ENCODE data around the gene TOX3.

The TOX3 gene

DNA sequence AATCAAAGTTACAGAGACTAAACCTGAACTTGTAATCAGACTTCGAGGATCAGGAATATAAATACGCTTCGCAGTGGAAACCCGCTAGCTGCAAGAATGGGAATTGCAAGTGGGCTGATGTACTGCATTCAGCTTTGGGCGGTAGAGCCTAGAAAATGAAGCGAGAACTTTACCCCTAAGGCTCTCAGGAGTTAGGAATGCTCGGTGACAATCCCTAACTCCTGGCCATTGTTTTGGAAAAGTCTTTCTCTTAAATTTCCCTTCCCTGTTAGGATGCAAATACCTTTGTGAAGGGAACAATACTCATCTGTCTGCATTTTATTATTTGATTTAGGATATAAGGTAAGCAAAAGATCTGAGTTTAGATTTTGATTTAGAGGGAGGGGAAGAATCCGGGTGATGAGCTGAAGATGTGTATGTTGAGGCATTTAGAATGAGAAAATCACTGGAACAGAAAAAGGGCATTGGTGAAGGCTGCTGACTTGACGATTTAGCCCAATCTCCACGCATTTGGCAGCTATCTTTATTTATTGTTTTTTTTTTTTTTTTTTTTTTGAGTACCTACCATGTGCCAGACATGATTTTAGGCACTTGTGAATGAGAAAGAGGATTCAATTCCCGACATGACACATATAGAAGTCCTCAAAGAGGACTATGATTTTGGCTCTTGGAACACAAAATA lies 2.2 kb upstream of the TOX3 start:
- no peak overlapping the region for H3K9ac ChIP-seq (ENCODE audit: low read length)
- H3K27me3 ChIP-seq (ENCODE audit: insufficient read depth, low read length) = peaks cover 34% of the 10 kb centered on the region
- H3K79me2 ChIP-seq (ENCODE audit: control insufficient read depth, insufficient read depth, low read length, poor library complexity) = no peaks in the 10 kb centered on the region
- H4K91ac ChIP-seq (ENCODE audit: low read depth, low read length) = no peak overlapping the region
- H3K79me1 ChIP-seq (ENCODE audit: low read length) = no peaks in the 10 kb centered on the region
- H4K12ac ChIP-seq (ENCODE audit: low read depth, low read length) = no peak overlapping the region
- no peak overlapping the region for H4K8ac ChIP-seq (ENCODE audit: low read depth, low read length)
- H3K4ac ChIP-seq (ENCODE audit: low read depth, low read length) = no peak overlapping the region
- H3K4me1 ChIP-seq (ENCODE audit: control insufficient read depth in 1 of 2, insufficient read depth in 2 of 2, low read length in 2 of 2) = peaks cover 7 to 8% of the 10 kb centered on the region in 2 experiments
- no peak overlapping the region for H2AK5ac ChIP-seq (ENCODE audit: low read length)
- H3K27ac ChIP-seq (ENCODE audit: low read depth, low read length) = no peak overlapping the region
- H3K18ac ChIP-seq (ENCODE audit: low read length) = no peak overlapping the region
- no peak overlapping the region for H2AFZ ChIP-seq (ENCODE audit: insufficient read depth, low read length, poor library complexity)
- no peak overlapping the region for H3K23ac ChIP-seq (ENCODE audit: low read length)
- peak; percentile 2 to 8 for DNase-seq
- H3K14ac ChIP-seq (ENCODE audit: low read length) = no peak overlapping the region
- H3K36me3 ChIP-seq (ENCODE audit: control insufficient read depth in 1 of 2, insufficient read depth in 2 of 2, low read length in 2 of 2) = no peaks in the 10 kb centered on the region
- H2BK5ac ChIP-seq (ENCODE audit: low read depth, low read length, poor library complexity) = no peak overlapping the region
- H3K9me3 ChIP-seq (ENCODE audit: insufficient read depth, low read depth, low read length) = no peaks in the 10 kb centered on the region
- 100% methylated on average over 1 of the region's 11 CpGs for WGBS (ENCODE audit: extremely low coverage, insufficient coverage, insufficient read length)
- H3K4me3 ChIP-seq (ENCODE audit: low read depth, low read length) = no peak overlapping the region
- H3K4me2 ChIP-seq (ENCODE audit: low read length) = no peak overlapping the region
- H2BK12ac ChIP-seq (ENCODE audit: low read length) = no peak overlapping the region
- H2BK120ac ChIP-seq (ENCODE audit: insufficient read depth, low read length, poor library complexity) = no peak overlapping the region

DNA sequence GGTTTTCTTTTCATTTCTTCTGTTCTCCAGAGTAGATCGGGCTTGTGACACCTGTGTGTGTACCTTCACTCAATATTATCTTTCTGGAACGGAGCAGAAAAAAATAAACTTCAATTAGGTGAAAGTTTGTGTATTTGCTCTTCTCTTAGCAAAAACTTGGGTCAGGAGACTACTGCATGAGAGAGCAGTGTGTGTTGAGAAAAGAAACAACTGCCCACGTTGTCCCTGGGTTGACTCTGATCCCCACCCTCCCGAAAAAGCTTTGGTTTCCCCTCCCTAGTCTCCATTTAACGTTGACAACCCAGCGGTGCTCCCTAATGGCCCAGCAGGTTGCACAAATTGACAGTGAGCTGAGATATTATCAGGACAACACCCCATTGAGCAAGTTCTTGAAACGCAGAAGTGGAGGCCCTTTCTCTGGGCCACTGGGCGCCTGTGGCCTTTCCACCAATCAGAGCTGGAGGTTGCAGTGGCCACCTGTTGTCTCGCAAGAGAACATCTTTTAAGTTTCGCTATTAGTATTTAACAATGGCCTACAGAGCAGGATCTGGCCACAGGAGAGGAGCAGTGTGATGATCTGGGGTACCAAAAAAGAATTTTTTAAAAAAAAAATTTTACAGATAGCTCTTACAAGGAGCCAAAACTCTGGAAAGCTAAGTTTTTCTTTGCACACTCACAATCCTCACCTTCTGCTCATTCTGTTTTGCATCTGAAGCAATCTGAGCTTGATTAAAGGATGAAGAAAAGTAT lies 1.5 kb upstream of the TOX3 start:
- H4K8ac ChIP-seq (ENCODE audit: low read depth, low read length) = no peak overlapping the region
- no peak overlapping the region for H2AFZ ChIP-seq (ENCODE audit: insufficient read depth, low read length, poor library complexity)
- H3K4me1 ChIP-seq (ENCODE audit: control insufficient read depth in 1 of 2, insufficient read depth in 2 of 2, low read length in 2 of 2) = peaks cover 7 to 8% of the 10 kb centered on the region in 2 experiments
- no peak for DNase-seq
- H3K18ac ChIP-seq (ENCODE audit: low read length) = no peak overlapping the region
- H3K4ac ChIP-seq (ENCODE audit: low read depth, low read length) = no peak overlapping the region
- no peaks in the 10 kb centered on the region for H3K79me1 ChIP-seq (ENCODE audit: low read length)
- no peaks in the 10 kb centered on the region for H3K9me3 ChIP-seq (ENCODE audit: insufficient read depth, low read depth, low read length)
- no peak overlapping the region for H3K27ac ChIP-seq (ENCODE audit: low read depth, low read length)
- H2BK5ac ChIP-seq (ENCODE audit: low read depth, low read length, poor library complexity) = no peak overlapping the region
- no peak overlapping the region for H4K91ac ChIP-seq (ENCODE audit: low read depth, low read length)
- no peak overlapping the region for H3K4me3 ChIP-seq (ENCODE audit: low read depth, low read length)
- no peak overlapping the region for H2AK5ac ChIP-seq (ENCODE audit: low read length)
- H4K12ac ChIP-seq (ENCODE audit: low read depth, low read length) = no peak overlapping the region
- H3K79me2 ChIP-seq (ENCODE audit: control insufficient read depth, insufficient read depth, low read length, poor library complexity) = no peaks in the 10 kb centered on the region
- no peak overlapping the region for H3K4me2 ChIP-seq (ENCODE audit: low read length)
- WGBS (ENCODE audit: extremely low coverage, insufficient coverage, insufficient read length) = no CpG with 5 or more reads among the region's 10 CpGs
- H3K14ac ChIP-seq (ENCODE audit: low read length) = no peak overlapping the region
- H3K9ac ChIP-seq (ENCODE audit: low read length) = no peak overlapping the region
- no peak overlapping the region for H2BK120ac ChIP-seq (ENCODE audit: insufficient read depth, low read length, poor library complexity)
- H3K36me3 ChIP-seq (ENCODE audit: control insufficient read depth in 1 of 2, insufficient read depth in 2 of 2, low read length in 2 of 2) = no peaks in the 10 kb centered on the region
- H3K23ac ChIP-seq (ENCODE audit: low read length) = no peak overlapping the region
- H2BK12ac ChIP-seq (ENCODE audit: low read length) = no peak overlapping the region
- H3K27me3 ChIP-seq (ENCODE audit: insufficient read depth, low read length) = peaks cover 34% of the 10 kb centered on the region

DNA sequence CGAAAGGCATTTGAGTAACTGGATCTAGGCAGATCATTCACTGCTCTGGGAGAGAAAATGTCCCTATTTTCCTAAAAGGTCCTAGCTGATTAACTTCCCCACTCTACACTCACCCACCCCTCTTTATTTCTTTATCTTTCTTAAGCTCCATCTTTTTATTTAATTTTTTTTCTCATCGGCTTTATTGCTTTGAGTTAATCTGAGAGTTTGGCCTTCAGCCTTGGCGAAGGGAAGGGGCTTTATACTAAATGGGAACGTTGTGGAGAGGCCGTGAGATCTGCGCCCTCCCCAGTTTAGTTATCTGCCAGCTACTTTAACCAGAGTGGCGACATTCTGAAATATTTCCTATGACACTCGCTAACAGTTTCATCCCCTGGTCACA lies 882 bp upstream of the TOX3 start:
- Histone ChIP-seq H3K4me2 (ENCODE audit: low read length) (no peak overlapping the region), H3K9ac (ENCODE audit: low read length) (no peak overlapping the region), H2AK5ac (ENCODE audit: low read length) (no peak overlapping the region), H3K14ac (ENCODE audit: low read length) (no peak overlapping the region), H3K36me3 (ENCODE audit: control insufficient read depth in 1 of 2, insufficient read depth in 2 of 2, low read length in 2 of 2) (no peaks in the 10 kb centered on the region), H3K79me1 (ENCODE audit: low read length) (no peaks in the 10 kb centered on the region), H3K18ac (ENCODE audit: low read length) (no peak overlapping the region), H2BK12ac (ENCODE audit: low read length) (no peak overlapping the region), H2AFZ (ENCODE audit: insufficient read depth, low read length, poor library complexity) (no peak overlapping the region), H3K27ac (ENCODE audit: low read depth, low read length) (no peak overlapping the region), H3K27me3 (ENCODE audit: insufficient read depth, low read length) (peaks cover 34% of the 10 kb centered on the region), H2BK120ac (ENCODE audit: insufficient read depth, low read length, poor library complexity) (no peak overlapping the region), H3K23ac (ENCODE audit: low read length) (no peak overlapping the region), H2BK5ac (ENCODE audit: low read depth, low read length, poor library complexity) (no peak overlapping the region), H3K4ac (ENCODE audit: low read depth, low read length) (no peak overlapping the region), H4K12ac (ENCODE audit: low read depth, low read length) (no peak overlapping the region), H3K4me3 (ENCODE audit: low read depth, low read length) (no peak overlapping the region), H4K91ac (ENCODE audit: low read depth, low read length) (no peak overlapping the region), H3K4me1 (ENCODE audit: control insufficient read depth in 1 of 2, insufficient read depth in 2 of 2, low read length in 2 of 2) (peaks cover 7 to 8% of the 10 kb centered on the region in 2 experiments), H3K79me2 (ENCODE audit: control insufficient read depth, insufficient read depth, low read length, poor library complexity) (no peaks in the 10 kb centered on the region), H4K8ac (ENCODE audit: low read depth, low read length) (no peak overlapping the region), H3K9me3 (ENCODE audit: insufficient read depth, low read depth, low read length) (no peaks in the 10 kb centered on the region)
- 100% methylated on average over 1 of the region's 8 CpGs for WGBS (ENCODE audit: extremely low coverage, insufficient coverage, insufficient read length)
- no peak for DNase-seq

DNA sequence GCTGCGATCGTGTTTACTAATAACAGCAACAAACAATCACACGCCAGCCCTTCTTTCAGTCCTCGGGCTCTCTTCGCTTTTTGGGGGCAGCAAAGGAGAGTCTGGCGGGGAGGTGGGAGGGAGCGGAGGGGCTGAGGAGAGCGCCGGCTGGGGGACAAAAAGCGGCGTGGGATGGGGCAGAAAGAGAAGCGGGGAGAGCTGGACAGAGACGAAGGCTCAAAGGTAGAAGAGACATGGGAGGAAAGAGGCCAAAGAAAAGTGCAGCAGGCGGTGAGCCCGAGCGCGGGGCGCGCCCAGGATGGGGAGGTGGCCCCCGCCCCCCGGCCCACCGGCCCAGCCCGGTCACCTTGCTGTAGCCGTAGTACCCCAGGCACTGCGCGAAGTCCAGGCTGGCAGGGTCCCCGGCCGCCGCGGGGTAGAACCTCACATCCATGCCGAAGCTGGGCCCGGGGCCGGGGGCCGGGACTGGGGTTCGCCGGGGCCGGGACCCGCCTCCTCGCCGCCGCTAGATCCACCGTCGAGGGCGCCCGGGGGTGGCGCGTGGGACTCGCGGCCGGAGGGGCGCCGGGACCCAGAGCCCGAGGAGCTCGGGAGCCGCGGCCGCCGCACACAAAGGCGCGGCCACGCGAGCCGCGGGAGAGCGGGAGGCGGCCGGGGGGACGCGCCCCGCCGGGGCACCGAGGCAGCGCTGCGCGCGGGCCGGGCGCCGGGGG lies 496 bp downstream of the TOX3 start:
- Histone ChIP-seq H3K9ac (ENCODE audit: low read length) (no peak overlapping the region), H2BK12ac (ENCODE audit: low read length) (no peak overlapping the region), H3K18ac (ENCODE audit: low read length) (no peak overlapping the region), H2AFZ (ENCODE audit: insufficient read depth, low read length, poor library complexity) (no peak overlapping the region), H3K27me3 (ENCODE audit: insufficient read depth, low read length) (peaks cover 34% of the 10 kb centered on the region), H3K4ac (ENCODE audit: low read depth, low read length) (no peak overlapping the region), H3K79me1 (ENCODE audit: low read length) (no peaks in the 10 kb centered on the region), H3K23ac (ENCODE audit: low read length) (no peak overlapping the region), H3K4me3 (ENCODE audit: low read depth, low read length) (peak overlapping the region; percentile 12), H3K79me2 (ENCODE audit: control insufficient read depth, insufficient read depth, low read length, poor library complexity) (no peaks in the 10 kb centered on the region), H4K8ac (ENCODE audit: low read depth, low read length) (no peak overlapping the region), H2AK5ac (ENCODE audit: low read length) (no peak overlapping the region), H4K12ac (ENCODE audit: low read depth, low read length) (no peak overlapping the region), H3K4me1 (ENCODE audit: control insufficient read depth in 1 of 2, insufficient read depth in 2 of 2, low read length in 2 of 2) (peaks cover 7 to 8% of the 10 kb centered on the region in 2 experiments), H2BK120ac (ENCODE audit: insufficient read depth, low read length, poor library complexity) (no peak overlapping the region), H3K4me2 (ENCODE audit: low read length) (peak overlapping the region; percentile 52), H3K14ac (ENCODE audit: low read length) (no peak overlapping the region), H3K9me3 (ENCODE audit: insufficient read depth, low read depth, low read length) (no peaks in the 10 kb centered on the region), H2BK5ac (ENCODE audit: low read depth, low read length, poor library complexity) (no peak overlapping the region), H4K91ac (ENCODE audit: low read depth, low read length) (no peak overlapping the region), H3K27ac (ENCODE audit: low read depth, low read length) (no peak overlapping the region), H3K36me3 (ENCODE audit: control insufficient read depth in 1 of 2, insufficient read depth in 2 of 2, low read length in 2 of 2) (no peaks in the 10 kb centered on the region)
- WGBS (ENCODE audit: extremely low coverage, insufficient coverage, insufficient read length) = no CpG with 5 or more reads among the region's 79 CpGs
- DNase-seq = no peak
